AG09309 (cell line): Measurements from ENCODE around the gene ANKRD42.
A peak's percentile ranks its signal among the peaks of the same experiment; 100 is the strongest.

Experiments
- DNase-seq: peaks from one replicate; pipeline ENCODE4 v3.0.0-alpha.2; 2010; ENCODE audit warnings: low read depth
- H3K4me3 ChIP-seq: 2 replicates; pipeline ENCODE4 v1.5.1; 2011; ENCODE audit warnings: mild to moderate bottlenecking, low read depth, low read length, moderate library complexity; ENCODE audit not compliant: control insufficient read depth
- CTCF ChIP-seq: IDR thresholded peaks from 2 replicates; pipeline ENCODE4 v1.5.1; 2011; ENCODE audit warnings: mild to moderate bottlenecking, low read depth, low read length, inconsistent platforms; ENCODE audit not compliant: insufficient read depth, control insufficient read depth; ENCODE audit errors: missing control alignments

The ANKRD42 gene

GRCh38 chr11:83193315-83194280 lies at the start of gene ANKRD42:
Gene ANKRD42, plus strand, starts transcription at chr11:83193712. Its CDS starts 959 bp downstream, at chr11:83194671.
- peak; percentile 83 for DNase-seq
- peak within 1 kb of the TSS; percentile 56 for H3K4me3 ChIP-seq
- TF ChIP-seq CTCF = no peak

GRCh38 chr11:83147895-83148294 lies 45.6 kb upstream of the ANKRD42 start:
- DNase-seq = no peak

GRCh38 chr11:83150450-83150849 lies 43.1 kb upstream of the ANKRD42 start:
- H3K4me3 ChIP-seq = no peak overlapping the region
- DNase-seq = no peak
- TF ChIP-seq CTCF = no peak

More at GRCh38 chr11:83147895-83148294, 45.6 kb upstream of the ANKRD42 start:
- H3K4me3 ChIP-seq = no peak overlapping the region
- no peak for TF ChIP-seq CTCF

GRCh38 chr11:83151274-83151977 lies 42.1 kb upstream of the ANKRD42 start:
- no peak for DNase-seq
- H3K4me3 ChIP-seq = no peak overlapping the region
- TF ChIP-seq CTCF = no peak

- no peak for TF ChIP-seq CTCF
- no peak overlapping the region for H3K4me3 ChIP-seq
- DNase-seq = no peak
These were observed 41.2 kb upstream of the ANKRD42 start for GRCh38 chr11:83152264-83152663.

- DNase-seq = no peak
- no peak overlapping the region for H3K4me3 ChIP-seq
- TF ChIP-seq CTCF = no peak
These were observed 39.7 kb upstream of the ANKRD42 start for GRCh38 chr11:83153764-83154163.
